ENCODE measurements around the gene LYPD5.

LYPD5 gene

DNA sequence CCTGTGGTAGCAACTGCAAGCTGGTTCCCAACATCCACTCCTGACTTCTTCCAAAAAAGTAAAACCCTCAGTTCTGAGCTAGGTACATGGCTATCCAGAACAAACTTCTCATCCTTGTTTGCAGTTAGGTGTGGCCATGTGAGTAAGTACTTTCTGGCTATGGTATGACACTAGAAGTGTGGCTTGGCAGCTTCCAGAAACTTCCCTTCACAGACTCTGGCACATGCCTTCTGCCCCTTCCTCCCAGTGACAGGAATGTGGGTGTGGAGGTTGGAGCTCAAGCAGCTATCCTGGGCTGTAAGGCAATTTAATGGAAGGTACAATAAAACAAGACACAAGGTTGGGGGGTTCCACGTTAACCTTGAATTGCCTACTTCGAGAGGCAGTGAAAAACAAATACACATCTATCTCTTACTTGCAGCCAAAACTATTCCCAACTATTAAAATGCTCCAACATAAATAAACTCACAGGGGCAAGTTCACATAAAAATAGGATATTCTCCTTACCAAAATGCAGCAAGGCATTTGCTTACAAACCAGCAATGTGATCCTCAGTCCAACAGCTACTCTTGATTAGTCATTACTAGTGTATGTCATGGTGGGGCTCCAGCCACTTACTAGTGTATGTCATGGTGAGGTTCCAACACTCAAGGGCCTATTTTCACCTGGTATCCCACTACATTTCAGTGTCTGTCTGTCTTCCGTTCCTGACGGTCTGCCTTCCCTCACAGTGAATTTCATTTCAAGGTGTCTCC lies 50.6 kb downstream of the LYPD5 start:
- Histone ChIP-seq H3K27ac (ENCODE audit: low read depth, low read length) (no peak overlapping the region), H3K4me1 (ENCODE audit: control insufficient read depth, insufficient read depth, low read length) (peaks cover 4% of the 10 kb centered on the region; the same call in 1 of the 2 replicates), H3K27me3 (ENCODE audit: control insufficient read depth, insufficient read depth, low read length) (no peaks in the 10 kb centered on the region), H3K36me3 (ENCODE audit: control insufficient read depth, insufficient read depth, low read length) (peaks cover 48% of the 10 kb centered on the region), H3K9ac (ENCODE audit: low read length) (no peak overlapping the region), H3K4me3 (ENCODE audit: low read depth, low read length) (no peak overlapping the region), H3K9me3 (ENCODE audit: control insufficient read depth, insufficient read depth, low read depth, low read length) (no peaks in the 10 kb centered on the region)

DNA sequence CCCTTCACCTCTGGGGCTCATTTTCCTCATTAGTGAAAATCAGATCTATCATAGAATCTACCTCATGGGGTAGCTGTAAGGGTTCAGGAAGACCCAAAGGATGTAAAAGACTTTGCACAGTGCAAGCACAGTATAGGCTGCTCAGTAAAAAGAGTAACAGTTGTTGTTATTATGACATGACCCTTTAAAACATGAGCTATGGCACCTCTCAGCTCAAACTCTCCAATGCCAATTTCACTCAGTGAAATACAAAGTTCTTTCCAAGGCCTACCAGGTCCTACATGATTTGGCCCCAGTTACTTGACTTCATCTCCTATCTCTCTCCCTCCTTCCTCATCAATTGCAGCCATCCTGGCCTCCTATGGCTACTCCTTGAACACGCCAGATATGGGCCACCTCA lies 52.3 kb downstream of the LYPD5 start:
- H3K9ac ChIP-seq (ENCODE audit: low read length): no peak overlapping the region
- peaks cover 58% of the 10 kb centered on the region for H3K36me3 ChIP-seq (ENCODE audit: control insufficient read depth, insufficient read depth, low read length)
- H3K4me3 ChIP-seq (ENCODE audit: low read depth, low read length): no peak overlapping the region
- H3K9me3 ChIP-seq (ENCODE audit: control insufficient read depth, insufficient read depth, low read depth, low read length): no peaks in the 10 kb centered on the region
- no peak overlapping the region for H3K27ac ChIP-seq (ENCODE audit: low read depth, low read length)
- H3K4me1 ChIP-seq (ENCODE audit: control insufficient read depth, insufficient read depth, low read length): peaks cover 4% of the 10 kb centered on the region; the same call in 1 of the 2 replicates
- no peaks in the 10 kb centered on the region for H3K27me3 ChIP-seq (ENCODE audit: control insufficient read depth, insufficient read depth, low read length)

DNA sequence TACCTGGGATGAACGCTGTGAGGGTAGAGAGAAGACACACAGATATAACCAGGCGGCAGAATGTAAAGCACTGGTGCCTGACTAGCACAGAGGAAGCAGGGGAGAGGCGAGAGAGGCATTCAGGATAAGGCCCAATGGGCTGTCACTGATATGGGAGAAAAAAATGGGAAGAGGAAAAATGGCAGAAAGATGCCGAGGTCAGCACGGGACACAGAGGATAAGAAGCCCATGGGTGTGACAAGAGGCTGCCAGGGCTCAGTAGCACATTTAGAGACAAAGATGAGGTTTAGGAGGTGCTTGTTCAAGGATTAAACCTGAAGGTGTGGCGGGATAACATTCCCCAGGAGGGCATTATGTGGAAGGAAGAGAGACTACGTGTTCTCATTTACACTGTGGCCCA lies 53.1 kb downstream of the LYPD5 start:
- Histone ChIP-seq H3K36me3 (ENCODE audit: control insufficient read depth, insufficient read depth, low read length) (peaks cover 66% of the 10 kb centered on the region), H3K9ac (ENCODE audit: low read length) (no peak overlapping the region), H3K9me3 (ENCODE audit: control insufficient read depth, insufficient read depth, low read depth, low read length) (no peaks in the 10 kb centered on the region), H3K27me3 (ENCODE audit: control insufficient read depth, insufficient read depth, low read length) (no peaks in the 10 kb centered on the region), H3K4me3 (ENCODE audit: low read depth, low read length) (no peak overlapping the region), H3K4me1 (ENCODE audit: control insufficient read depth, insufficient read depth, low read length) (peaks cover 4% of the 10 kb centered on the region; the same call in 1 of the 2 replicates), H3K27ac (ENCODE audit: low read depth, low read length) (no peak overlapping the region)

DNA sequence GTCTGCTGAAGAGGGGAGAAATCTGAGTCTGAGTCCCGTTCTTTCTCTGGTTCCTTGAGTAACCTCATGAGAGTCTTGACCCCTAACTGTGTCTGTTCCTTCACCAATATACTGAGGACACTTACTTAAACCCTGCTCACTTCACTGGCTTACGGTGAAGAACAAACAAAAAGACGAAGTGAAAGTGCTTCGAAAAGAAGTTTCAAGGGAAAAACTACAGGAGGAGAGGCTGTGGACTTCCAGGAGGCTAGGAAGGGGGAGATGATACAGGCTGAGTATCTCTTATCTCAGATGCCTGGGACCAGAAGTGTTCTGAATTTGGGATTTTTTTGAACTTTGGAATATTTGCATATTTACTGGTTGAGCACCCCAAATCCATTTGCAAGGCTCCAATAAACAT lies 53.6 kb downstream of the LYPD5 start:
- Histone ChIP-seq H3K27ac (ENCODE audit: low read depth, low read length) (no peak overlapping the region), H3K27me3 (ENCODE audit: control insufficient read depth, insufficient read depth, low read length) (no peaks in the 10 kb centered on the region), H3K36me3 (ENCODE audit: control insufficient read depth, insufficient read depth, low read length) (peaks cover 70% of the 10 kb centered on the region), H3K9me3 (ENCODE audit: control insufficient read depth, insufficient read depth, low read depth, low read length) (no peaks in the 10 kb centered on the region), H3K9ac (ENCODE audit: low read length) (no peak overlapping the region), H3K4me3 (ENCODE audit: low read depth, low read length) (no peak overlapping the region), H3K4me1 (ENCODE audit: control insufficient read depth, insufficient read depth, low read length) (peaks cover 4% of the 10 kb centered on the region; the same call in 1 of the 2 replicates)

DNA sequence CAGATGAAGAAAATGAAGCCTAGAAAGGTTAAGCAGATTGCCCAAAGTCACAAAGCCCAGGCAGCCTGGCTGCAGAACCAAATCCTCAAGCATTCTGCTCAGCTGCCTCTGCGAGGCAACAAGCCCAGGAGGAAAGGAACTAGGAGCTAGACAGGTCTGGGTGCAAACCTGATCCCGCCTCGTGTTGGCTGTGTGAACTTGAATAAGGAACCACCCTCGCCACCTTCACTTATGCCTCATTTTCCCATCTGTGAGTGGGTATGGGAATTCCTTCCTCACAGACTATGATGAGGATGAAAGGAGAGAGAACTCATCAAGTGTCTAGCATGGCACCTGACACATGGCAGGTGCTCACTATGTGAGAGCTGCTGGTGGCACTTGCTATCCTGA lies 54.0 kb downstream of the LYPD5 start:
- Histone ChIP-seq H3K27ac (ENCODE audit: low read depth, low read length) (no peak overlapping the region), H3K9ac (ENCODE audit: low read length) (no peak overlapping the region), H3K4me3 (ENCODE audit: low read depth, low read length) (no peak overlapping the region), H3K27me3 (ENCODE audit: control insufficient read depth, insufficient read depth, low read length) (no peaks in the 10 kb centered on the region), H3K36me3 (ENCODE audit: control insufficient read depth, insufficient read depth, low read length) (peaks cover 75% of the 10 kb centered on the region), H3K4me1 (ENCODE audit: control insufficient read depth, insufficient read depth, low read length) (peaks cover 4% of the 10 kb centered on the region; the same call in 1 of the 2 replicates), H3K9me3 (ENCODE audit: control insufficient read depth, insufficient read depth, low read depth, low read length) (no peaks in the 10 kb centered on the region)

DNA sequence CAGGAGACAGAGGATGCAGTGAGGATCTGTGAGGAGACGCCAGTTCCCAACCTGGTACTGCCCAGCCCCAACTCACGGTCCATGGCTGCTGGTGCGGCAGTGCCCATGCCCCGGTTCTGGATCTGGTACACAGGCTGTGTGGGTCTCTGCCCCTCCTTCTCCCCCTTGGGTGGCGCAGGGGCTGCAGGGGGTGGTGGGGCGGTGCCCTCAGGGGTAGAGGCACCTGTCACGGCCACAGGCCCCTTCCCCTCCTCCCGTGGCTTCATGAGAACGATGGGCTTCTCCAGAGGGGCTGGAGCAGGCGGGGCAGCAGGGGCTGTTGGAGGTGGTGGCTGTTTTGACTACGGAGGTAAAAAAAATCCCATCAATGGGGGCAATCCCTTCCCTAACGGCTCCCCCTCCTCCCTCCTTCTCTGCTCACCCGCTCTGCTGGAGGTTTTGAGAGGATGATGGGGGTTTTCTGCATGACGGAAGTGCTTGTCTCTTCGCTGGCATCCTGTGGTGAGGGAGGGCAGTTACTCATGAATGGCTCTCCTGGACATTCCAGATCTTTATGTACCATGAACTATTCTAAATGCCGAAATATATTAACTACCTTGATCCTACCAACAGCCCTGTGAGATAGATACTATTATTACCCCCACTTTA lies 54.6 kb downstream of the LYPD5 start:
- no peaks in the 10 kb centered on the region for H3K4me1 ChIP-seq (ENCODE audit: control insufficient read depth, insufficient read depth, low read length)
- H3K27me3 ChIP-seq (ENCODE audit: control insufficient read depth, insufficient read depth, low read length): no peaks in the 10 kb centered on the region
- no peak overlapping the region for H3K4me3 ChIP-seq (ENCODE audit: low read depth, low read length)
- H3K27ac ChIP-seq (ENCODE audit: low read depth, low read length): no peak overlapping the region
- no peaks in the 10 kb centered on the region for H3K9me3 ChIP-seq (ENCODE audit: control insufficient read depth, insufficient read depth, low read depth, low read length)
- peaks cover 80% of the 10 kb centered on the region for H3K36me3 ChIP-seq (ENCODE audit: control insufficient read depth, insufficient read depth, low read length)
- H3K9ac ChIP-seq (ENCODE audit: low read length): no peak overlapping the region
